Epithelial cell of proximal tubule (primary cell): ENCODE data around the gene FAM240A. TPM values are rescaled to one million over a fixed set of nuclear protein-coding genes. Genes with fewer than 3 reads are reported as not detected.

Experiments used
- DNase-seq: peaks from one replicate; pipeline ENCODE4 v3.0.0-alpha.2; 2011; ENCODE audit warnings: low read depth
- H3K4me3 ChIP-seq: 2 replicates; pipeline ENCODE4 v1.5.1; 2011; ENCODE audit warnings: low read depth, mild to moderate bottlenecking, low read length
- total RNA-seq: library from RNA; depleted of rRNA; stranded (reverse); fragments of >200 nt; gene quantifications from 2 replicates; pipeline ENCODE4 v1.2.3, GENCODE V29; 2015
- TF ChIP-seq, protein P1 (sequence below): conservative IDR thresholded peaks from 2 replicates; pipeline ENCODE4 v1.5.1; 2012; ENCODE audit warnings: low read depth, mild to moderate bottlenecking, low read length

Gene FAM240A
- total RNA-seq, 1 donor from 2014 or later = not detected

DNA sequence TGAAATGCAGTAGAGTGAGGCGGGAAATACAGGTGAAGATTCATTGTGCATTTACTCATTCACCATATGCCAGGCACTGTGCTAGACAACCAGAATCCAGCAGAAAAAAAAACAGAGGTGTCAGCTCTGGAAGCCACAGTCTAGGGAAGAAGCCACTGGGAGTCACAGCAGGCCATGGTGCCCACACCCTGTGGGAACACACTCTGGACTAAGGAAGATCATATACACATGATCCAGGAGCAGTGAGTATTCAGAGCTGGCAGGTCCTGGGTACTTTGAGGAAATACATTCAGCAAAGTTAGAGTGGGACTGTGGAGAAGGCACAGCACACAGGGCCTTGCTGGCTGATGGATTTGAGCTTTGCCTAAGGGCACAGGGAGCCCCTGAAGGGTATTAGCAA is 14.8 kb downstream of the FAM240A start:
- TF ChIP-seq, protein P1, sequence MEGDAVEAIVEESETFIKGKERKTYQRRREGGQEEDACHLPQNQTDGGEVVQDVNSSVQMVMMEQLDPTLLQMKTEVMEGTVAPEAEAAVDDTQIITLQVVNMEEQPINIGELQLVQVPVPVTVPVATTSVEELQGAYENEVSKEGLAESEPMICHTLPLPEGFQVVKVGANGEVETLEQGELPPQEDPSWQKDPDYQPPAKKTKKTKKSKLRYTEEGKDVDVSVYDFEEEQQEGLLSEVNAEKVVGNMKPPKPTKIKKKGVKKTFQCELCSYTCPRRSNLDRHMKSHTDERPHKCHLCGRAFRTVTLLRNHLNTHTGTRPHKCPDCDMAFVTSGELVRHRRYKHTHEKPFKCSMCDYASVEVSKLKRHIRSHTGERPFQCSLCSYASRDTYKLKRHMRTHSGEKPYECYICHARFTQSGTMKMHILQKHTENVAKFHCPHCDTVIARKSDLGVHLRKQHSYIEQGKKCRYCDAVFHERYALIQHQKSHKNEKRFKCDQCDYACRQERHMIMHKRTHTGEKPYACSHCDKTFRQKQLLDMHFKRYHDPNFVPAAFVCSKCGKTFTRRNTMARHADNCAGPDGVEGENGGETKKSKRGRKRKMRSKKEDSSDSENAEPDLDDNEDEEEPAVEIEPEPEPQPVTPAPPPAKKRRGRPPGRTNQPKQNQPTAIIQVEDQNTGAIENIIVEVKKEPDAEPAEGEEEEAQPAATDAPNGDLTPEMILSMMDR = no peak
- DNase-seq = no peak
- H3K4me3 ChIP-seq = no peak overlapping the region

DNA sequence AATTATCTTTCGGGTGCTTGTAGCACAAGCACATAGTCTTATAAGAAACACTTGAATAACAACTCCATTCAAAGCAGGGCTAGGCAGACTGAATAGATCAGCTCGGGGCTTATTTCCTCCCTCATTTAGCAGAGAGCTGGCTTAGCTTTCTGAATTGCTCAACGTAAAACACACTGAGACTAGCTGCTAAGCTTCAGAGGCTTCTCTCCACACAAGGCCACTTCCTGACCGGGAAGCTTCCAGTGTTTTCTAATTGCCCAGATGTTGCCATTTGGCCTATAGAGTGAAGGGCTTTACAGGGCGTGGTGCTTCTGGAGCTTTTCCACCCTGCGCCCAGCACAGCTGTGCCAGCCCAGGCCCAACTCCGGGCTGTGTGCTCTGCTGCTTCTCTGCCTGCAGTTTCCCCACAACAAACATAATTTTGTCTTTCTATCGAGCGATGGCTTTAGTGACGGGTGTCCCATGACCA is 16.6 kb downstream of the FAM240A start:
- no peak overlapping the region for H3K4me3 ChIP-seq
- TF ChIP-seq, protein P1 = no peak
- no peak for DNase-seq

DNA sequence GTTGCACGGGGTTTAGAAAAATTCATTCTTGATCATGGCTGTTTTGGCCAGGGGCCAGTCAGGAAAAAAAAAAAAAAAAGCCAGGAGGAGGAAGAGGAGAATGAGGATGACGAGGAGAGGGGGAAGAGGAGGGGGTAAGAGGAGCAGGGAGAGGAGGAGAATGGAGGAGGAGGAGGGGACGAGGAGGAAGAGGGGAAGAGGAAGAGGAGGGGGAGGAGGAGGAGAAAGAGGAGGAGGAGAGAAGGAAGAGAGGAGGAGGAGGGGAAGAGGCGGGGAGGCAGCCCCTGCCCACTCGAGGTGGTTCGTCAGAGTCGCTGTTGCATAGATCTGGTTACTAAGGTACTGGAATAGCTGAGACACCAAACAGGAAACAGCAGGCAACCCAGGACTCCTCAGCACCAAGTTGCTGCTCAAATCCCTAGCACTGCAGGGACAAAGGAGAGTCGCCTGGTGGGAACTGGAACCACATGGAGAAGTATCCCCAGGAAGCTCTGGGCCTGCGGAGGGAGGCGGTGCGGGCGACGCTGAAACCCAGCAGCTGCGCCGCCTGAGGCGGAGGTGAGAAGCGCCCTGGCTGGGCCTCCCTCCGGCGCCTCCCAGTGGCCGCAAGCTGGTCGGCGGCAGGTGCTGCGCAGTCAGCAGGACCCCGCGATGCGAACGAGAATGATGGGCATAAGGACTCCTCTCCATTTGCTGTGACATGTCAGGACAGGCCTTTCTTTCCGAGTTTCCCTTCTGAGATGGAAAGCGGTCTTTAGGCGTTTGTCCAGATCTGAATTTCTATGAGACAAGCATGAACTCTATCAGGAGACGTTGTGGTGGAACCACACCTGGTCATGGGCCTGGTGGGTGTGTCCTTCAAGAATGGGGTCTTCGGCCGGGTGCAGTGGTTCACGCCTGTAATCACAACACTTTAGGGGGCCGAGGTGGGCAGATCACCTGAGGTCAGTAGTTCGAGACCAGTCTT is 17.5 kb downstream of the FAM240A start:
- TF ChIP-seq, protein P1 = peak; percentile 99
- no peak for DNase-seq
- H3K4me3 ChIP-seq = peak overlapping the region; percentile 21

DNA sequence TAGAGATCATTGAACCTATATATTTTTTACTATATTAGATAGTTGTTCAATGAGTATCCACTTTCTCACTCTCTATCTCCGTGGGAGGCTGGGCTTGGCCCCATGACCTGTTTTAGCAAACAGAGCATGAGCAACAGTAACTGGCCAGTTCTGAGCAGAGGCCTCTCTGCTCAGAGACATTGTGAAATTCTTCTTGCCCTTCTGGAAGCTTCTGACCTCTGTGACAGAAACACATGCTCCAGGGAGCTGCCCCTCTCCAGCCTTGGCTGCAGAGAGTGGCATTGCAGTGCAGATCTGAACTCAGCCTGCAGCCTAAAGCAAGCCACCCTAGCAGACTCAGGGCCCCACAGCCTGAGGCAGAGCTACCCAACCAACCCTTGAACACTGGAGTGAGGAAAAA is 20.5 kb downstream of the FAM240A start:
- no peak overlapping the region for H3K4me3 ChIP-seq
- peak; percentile 39 for DNase-seq
- TF ChIP-seq, protein P1 = peak; percentile 5

DNA sequence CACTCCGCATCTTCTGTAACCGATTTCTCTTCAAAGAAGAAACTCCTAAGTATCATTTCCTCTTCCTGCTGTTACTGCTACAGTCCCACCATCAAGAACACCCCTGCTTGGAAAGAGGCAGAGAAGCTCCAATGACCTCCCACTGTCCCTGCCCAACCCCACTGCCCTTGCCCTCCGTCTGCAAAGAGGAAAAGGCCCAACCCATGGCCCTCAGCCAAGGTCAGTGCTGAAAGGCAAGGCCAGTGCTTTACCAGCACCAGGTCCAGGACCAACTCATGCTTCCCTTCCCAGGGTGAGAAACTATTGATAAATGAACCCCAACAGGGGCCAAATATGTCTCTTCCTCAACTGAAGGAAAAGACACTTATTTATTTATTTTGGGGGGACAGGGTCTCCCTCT is 22.5 kb downstream of the FAM240A start:
- no peak for DNase-seq
- no peak overlapping the region for H3K4me3 ChIP-seq
- TF ChIP-seq, protein P1 = no peak

DNA sequence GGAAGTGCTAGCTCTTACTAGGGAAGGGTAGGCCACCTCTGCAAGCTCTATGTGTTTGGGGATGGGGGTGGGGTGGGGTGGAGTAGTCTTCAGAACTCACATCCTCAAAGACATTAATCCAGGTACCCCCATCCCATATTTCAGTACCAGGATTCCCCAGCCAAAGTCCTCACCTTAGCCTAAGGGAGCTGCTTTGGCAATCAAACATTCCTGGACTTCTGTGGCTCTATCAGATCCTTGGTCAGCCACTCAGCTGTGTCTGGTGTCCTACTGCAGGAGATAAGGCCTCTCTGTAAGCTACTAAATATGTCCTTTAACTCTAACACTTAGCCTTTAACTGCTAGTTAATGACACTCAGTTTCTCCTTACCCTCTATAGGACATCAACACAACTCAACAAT is 26.9 kb downstream of the FAM240A start:
- H3K4me3 ChIP-seq = no peak overlapping the region
- TF ChIP-seq, protein P1 = no peak
- no peak for DNase-seq
